ENCODE data around the gene SIM1. TPM values are rescaled to one million over a fixed set of nuclear protein-coding genes. Genes with fewer than 3 reads are reported as not detected.
A peak's percentile ranks its signal among the peaks of the same experiment; 100 is the strongest.

Gene SIM1
- total RNA-seq, 1 donor from 2014 or later, result not detected

DNA sequence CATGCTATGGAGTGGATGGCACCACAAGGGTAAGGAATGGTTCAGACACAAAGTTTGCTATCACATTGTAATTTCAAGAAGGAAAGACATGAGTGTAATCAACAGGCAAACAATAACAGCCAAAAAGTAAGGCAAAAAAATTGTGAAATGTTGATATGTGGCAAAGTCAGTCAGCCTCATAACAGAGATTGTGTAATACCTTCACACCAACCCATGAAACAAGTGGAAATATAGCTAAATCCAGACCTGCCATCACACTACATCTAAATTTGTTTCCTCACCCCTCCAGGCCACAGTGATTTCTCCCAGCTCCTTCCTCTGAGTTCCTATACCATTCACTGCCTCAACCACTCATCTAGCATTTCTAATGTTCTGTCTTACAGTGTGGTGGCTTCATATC is 37.3 kb downstream of the SIM1 start:
- Mint-ChIP-seq H3K4me3 (no peak overlapping the region), H3K4me1 (no peaks in the 10 kb centered on the region), H3K27ac (no peak overlapping the region), H3K9me3 (no peaks in the 10 kb centered on the region), H3K36me3 (no peaks in the 10 kb centered on the region), H3K27me3 (ENCODE audit: low read depth) (peaks cover 5% of the 10 kb centered on the region)
- no peak for TF ChIP-seq CTCF (IDR thresholded peaks at IDR 0.05; ENCODE audit: unreplicated experiment)
- DNase-seq (ENCODE audit: low spot score in 2 of 2, unreplicated experiment in 2 of 2), result no peak

DNA sequence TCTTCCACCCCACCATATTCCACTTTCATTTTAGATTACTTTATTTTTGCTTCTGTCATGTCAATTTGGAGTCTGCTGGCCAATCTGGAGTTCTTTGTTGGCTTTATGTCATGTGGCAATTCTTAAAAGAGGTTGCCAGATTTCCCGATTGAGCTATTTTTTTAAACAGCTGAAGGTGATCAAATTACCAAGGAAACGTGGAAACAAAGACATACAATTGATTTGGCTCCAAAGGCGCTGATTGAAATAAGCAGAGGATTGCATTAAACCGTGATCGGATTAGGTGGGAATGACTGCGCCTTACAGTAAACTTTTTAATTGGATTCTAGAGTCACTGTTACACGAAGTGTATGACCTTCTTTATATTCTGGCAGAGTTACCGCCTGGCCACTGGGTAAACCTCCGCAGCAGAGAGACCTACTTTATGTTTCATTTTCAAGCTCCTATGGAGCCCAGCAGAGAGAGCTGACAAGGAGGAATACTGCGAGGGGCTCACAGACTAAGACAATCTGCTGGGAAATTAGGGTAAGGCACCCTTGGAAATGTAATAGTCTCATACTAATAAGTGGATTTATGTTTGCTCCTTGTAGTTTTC is 37.9 kb downstream of the SIM1 start:
- Mint-ChIP-seq H3K36me3 (no peaks in the 10 kb centered on the region), H3K27ac (no peak overlapping the region), H3K4me1 (peaks cover 1% of the 10 kb centered on the region), H3K4me3 (no peak overlapping the region), H3K27me3 (ENCODE audit: low read depth) (peaks cover 2% of the 10 kb centered on the region), H3K9me3 (no peaks in the 10 kb centered on the region)
- no peak for TF ChIP-seq CTCF (IDR thresholded peaks at IDR 0.05; ENCODE audit: unreplicated experiment)
- DNase-seq (ENCODE audit: low spot score in 2 of 2, unreplicated experiment in 2 of 2), result no peak

GRCh38 chr6:100426241-100426640 is 38.5 kb downstream of the SIM1 start:
- no peaks in the 10 kb centered on the region for H3K36me3 Mint-ChIP-seq
- H3K27ac Mint-ChIP-seq, result no peak overlapping the region
- no peaks in the 10 kb centered on the region for H3K27me3 Mint-ChIP-seq (ENCODE audit: low read depth)
- H3K4me1 Mint-ChIP-seq, result peaks cover 3% of the 10 kb centered on the region
- TF ChIP-seq CTCF (IDR thresholded peaks at IDR 0.05; ENCODE audit: unreplicated experiment), result no peak
- DNase-seq (ENCODE audit: low spot score in 2 of 2, unreplicated experiment in 2 of 2), result no peak
- no peak overlapping the region for H3K4me3 Mint-ChIP-seq
- no peaks in the 10 kb centered on the region for H3K9me3 Mint-ChIP-seq

- Mint-ChIP-seq H3K27me3 (ENCODE audit: low read depth) (no peaks in the 10 kb centered on the region), H3K27ac (no peak overlapping the region), H3K4me3 (no peak overlapping the region), H3K4me1 (peaks cover 17% of the 10 kb centered on the region), H3K36me3 (no peaks in the 10 kb centered on the region), H3K9me3 (peaks cover 6% of the 10 kb centered on the region)
- no peak for TF ChIP-seq CTCF (IDR thresholded peaks at IDR 0.05; ENCODE audit: unreplicated experiment)
- DNase-seq (ENCODE audit: low spot score in 2 of 2, unreplicated experiment in 2 of 2), result no peak
Observed at GRCh38 chr6:100420711-100421110, 44.0 kb downstream of the SIM1 start.

DNA sequence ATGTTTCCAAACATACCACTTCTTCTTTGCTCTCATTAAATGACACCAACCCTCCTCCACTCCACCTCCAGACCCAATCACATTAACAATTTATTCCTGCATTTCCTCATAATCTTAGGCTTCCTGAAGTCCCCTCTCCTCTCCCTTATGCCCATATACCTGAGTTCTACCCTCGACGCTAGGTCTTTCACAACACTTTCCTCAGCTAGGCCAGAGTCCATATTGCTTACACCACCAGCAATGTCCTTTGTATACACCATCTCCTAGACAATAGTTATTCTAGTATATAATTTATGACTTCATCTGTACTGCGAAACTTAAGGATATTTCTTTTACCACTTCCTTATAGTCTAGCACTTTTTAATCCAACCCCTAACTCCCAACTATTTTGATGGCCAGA is 47.7 kb downstream of the SIM1 start:
- Mint-ChIP-seq H3K4me3 (no peak overlapping the region), H3K36me3 (no peaks in the 10 kb centered on the region), H3K27ac (peak overlapping the region; percentile 15), H3K9me3 (peaks cover 6% of the 10 kb centered on the region), H3K4me1 (peaks cover 25% of the 10 kb centered on the region), H3K27me3 (ENCODE audit: low read depth) (no peaks in the 10 kb centered on the region)
- TF ChIP-seq CTCF (IDR thresholded peaks at IDR 0.05; ENCODE audit: unreplicated experiment), result no peak
- no peak for DNase-seq (ENCODE audit: low spot score in 2 of 2, unreplicated experiment in 2 of 2)

DNA sequence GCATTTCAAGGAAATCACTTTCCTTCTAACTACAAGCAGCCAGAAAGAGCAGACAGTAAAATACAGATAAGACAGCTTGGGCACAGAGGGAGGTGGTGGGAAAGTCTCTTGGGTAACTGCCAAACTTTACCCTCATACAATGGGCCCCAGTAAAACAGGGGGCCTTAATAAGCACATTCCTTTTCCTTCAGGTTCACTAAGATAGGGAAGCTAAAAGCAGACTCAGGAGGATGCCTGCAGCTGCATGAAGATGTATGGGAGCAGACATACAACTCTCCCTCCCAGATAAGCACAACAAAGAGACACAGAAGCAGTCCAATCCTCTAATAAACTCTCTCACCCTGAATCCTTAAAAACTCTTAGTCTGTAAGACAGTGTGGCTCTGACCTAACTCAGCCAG is 49.0 kb downstream of the SIM1 start:
- H3K27ac Mint-ChIP-seq, result peak overlapping the region; percentile 81

More for the DNA sequence above, 49.0 kb downstream of the SIM1 start:
- no peak for TF ChIP-seq CTCF (IDR thresholded peaks at IDR 0.05; ENCODE audit: unreplicated experiment)
- H3K4me1 Mint-ChIP-seq, result peaks cover 21% of the 10 kb centered on the region
- H3K36me3 Mint-ChIP-seq, result no peaks in the 10 kb centered on the region
- DNase-seq (ENCODE audit: low spot score in 2 of 2, unreplicated experiment in 2 of 2), result no peak
- peaks cover 6% of the 10 kb centered on the region for H3K9me3 Mint-ChIP-seq
- H3K27me3 Mint-ChIP-seq (ENCODE audit: low read depth), result no peaks in the 10 kb centered on the region
- H3K4me3 Mint-ChIP-seq, result no peak overlapping the region
